ENCODE data around the gene SAMD4B.

DNA sequence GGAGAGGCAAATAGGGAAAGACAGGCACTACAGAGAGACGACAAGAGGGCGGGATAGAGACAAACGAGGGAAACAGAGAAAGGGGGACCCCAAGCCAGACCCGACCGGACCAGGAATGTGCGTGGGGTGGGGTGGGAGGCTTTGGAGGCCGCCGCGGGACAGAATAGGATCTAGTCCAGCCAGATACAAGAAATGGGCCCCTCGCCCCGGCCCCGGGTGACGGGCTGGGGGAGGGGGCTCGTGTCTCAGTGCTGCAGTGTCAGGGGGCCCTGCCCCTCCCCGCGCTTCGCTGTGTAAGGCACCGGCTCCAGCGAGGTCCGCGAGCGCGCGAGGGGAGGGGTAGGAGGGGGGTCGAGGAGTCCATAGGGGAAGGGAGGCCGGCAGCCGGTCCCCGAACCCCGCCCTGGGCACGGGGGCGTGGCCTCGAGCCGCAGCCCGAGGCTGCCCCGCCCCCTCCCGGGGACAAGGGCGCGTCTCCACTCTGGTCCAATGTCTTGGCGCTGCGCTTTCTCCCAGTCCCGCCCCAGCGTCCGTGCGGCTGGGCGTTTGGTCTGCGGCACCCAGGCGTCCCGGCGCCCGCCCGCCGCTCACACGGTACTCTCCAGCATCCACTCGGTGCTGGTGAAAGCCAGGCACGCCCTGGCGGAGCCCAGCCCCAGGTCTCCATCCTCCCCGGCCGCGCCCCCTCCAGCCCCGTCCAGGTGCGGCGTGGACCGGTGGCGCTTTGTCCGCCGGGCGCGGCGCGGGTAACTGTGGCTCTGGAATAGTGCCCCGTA, 35.0 kb upstream of the SAMD4B start:
- no peak for TF ChIP-seq EP300 (IDR thresholded peaks at IDR 0.05; ENCODE audit: low read depth)
- TF ChIP-seq, protein P1, sequence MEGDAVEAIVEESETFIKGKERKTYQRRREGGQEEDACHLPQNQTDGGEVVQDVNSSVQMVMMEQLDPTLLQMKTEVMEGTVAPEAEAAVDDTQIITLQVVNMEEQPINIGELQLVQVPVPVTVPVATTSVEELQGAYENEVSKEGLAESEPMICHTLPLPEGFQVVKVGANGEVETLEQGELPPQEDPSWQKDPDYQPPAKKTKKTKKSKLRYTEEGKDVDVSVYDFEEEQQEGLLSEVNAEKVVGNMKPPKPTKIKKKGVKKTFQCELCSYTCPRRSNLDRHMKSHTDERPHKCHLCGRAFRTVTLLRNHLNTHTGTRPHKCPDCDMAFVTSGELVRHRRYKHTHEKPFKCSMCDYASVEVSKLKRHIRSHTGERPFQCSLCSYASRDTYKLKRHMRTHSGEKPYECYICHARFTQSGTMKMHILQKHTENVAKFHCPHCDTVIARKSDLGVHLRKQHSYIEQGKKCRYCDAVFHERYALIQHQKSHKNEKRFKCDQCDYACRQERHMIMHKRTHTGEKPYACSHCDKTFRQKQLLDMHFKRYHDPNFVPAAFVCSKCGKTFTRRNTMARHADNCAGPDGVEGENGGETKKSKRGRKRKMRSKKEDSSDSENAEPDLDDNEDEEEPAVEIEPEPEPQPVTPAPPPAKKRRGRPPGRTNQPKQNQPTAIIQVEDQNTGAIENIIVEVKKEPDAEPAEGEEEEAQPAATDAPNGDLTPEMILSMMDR (IDR thresholded peaks at IDR 0.05) = no peak
- TF ChIP-seq POLR2A (IDR thresholded peaks at IDR 0.05) = no peak
- no peak for TF ChIP-seq POLR2AphosphoS5 (IDR thresholded peaks at IDR 0.05)
